Stimulated activated CD8-positive, alpha-beta memory T cell treated with anti-CD3 and anti-CD28 coated beads, Interleukin-7, amount 100 ng/mL, for 4 hours (primary cell): ENCODE measurements around the gene FTSJ3.
A peak's percentile ranks its signal among the peaks of the same experiment; 100 is the strongest.
"Not testable (repeated sequence)": the region's sequence is repeated elsewhere in the genome, so short reads cannot be mapped to it uniquely, and the experiment has no call there.

Source experiments
- DNase-seq, 2 donors: peaks; one replicate each; pipeline ENCODE4 v3.0.0-alpha.2; 2020; ENCODE audit warnings: low read depth in 2 of 2

The FTSJ3 gene, protein sequence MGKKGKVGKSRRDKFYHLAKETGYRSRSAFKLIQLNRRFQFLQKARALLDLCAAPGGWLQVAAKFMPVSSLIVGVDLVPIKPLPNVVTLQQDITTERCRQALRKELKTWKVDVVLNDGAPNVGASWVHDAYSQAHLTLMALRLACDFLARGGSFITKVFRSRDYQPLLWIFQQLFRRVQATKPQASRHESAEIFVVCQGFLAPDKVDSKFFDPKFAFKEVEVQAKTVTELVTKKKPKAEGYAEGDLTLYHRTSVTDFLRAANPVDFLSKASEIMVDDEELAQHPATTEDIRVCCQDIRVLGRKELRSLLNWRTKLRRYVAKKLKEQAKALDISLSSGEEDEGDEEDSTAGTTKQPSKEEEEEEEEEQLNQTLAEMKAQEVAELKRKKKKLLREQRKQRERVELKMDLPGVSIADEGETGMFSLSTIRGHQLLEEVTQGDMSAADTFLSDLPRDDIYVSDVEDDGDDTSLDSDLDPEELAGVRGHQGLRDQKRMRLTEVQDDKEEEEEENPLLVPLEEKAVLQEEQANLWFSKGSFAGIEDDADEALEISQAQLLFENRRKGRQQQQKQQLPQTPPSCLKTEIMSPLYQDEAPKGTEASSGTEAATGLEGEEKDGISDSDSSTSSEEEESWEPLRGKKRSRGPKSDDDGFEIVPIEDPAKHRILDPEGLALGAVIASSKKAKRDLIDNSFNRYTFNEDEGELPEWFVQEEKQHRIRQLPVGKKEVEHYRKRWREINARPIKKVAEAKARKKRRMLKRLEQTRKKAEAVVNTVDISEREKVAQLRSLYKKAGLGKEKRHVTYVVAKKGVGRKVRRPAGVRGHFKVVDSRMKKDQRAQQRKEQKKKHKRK

DNA sequence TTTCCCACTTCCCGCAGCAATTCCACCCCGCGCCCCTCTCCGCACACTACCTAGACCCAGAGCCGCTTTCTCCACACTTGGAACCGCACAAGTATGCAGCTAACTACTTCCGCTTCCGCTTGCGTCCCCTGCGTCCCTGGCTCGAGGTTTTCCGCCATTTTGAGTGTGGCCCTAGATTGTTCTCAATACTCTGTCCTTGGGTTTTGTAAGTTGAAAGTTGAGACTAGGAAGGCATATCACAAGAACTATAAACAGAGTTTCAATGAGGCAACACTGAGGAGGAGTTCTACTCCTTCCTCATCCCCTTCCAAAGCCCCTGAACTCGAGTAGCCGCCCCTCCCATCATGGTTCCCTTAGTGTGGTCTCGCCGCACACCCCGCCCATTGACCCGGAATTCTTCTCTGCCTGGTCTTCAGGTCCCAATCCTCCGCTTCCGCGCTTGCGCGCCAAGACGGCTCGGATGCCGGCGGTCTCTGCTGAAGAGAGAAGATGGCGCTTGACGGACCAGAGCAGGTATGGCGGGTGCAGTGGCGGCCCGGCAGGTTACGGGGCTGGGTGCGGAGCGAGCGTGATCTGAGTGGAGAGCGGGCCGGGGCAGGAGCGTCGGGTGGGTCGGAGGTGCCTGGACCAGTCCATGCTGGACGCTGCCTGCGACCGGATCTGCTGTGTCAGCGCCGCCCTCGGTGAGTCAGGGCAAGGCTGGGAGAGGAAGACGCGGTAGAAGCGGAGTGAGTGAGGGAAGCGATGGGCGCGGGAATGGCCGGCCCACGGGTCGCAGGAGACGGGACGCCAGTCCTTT is at the start of gene FTSJ3, which contains the start of gene PSMC5:
Gene FTSJ3 (minus strand): TSS at position 662 of the 799 bp plus-strand sequence. CDS start 761 bp downstream, outside the sequence.
Gene PSMC5 (plus strand): TSS at position 430 of the 799 bp plus-strand sequence. CDS start 60 bp downstream, at position 490.
- peak; percentile 93 to 95 for DNase-seq

- DNase-seq: not testable (repeated sequence)
Measured at GRCh38 chr17:63874693-63875092, 47.2 kb upstream of the FTSJ3 start.

GRCh38 chr17:63874061-63874626 is 46.7 kb upstream of the FTSJ3 start:
- not testable (repeated sequence) for DNase-seq

GRCh38 chr17:63873577-63873976 is 46.1 kb upstream of the FTSJ3 start, which contains the start of gene CSH2:
Gene CSH2, minus strand, starts transcription at chr17:63873677. Its CDS starts 63 bp downstream, at chr17:63873614.
- not testable (repeated sequence) for DNase-seq

DNA sequence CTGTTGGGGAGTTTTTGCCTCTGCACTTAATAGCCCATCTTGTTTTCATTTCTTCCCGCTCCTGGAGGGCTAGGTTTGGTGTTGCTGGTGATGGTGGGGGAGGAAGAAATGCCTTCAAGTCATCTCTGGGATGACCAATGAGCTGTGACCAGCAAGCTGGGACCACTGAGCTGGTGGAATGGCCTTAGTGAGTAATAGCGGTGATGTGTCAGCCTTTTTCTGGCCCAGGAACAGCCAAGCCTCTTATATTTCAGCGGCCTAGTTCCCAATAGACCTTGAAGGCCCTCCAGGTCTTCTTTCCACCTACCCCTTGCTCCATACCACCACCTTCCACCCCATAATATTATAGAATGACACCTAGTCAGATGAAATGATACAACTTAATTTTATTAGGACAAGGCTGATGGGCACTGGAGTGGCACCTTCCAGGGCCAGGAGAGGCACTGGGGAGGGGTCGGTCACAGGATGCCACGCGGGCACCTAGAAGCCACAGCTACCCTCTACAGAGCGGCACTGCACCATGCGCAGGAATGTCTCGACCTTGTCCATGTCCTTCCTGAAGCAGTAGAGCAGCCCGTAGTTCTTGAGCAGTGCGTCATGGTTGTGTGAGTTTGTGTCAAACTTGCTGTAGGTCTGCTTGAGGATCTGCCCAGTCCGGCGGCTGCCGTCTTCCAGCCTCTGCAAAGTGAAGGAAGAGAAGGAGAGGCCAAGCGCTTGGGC is 44.3 kb upstream of the FTSJ3 start:
- DNase-seq: not testable (repeated sequence)

DNA sequence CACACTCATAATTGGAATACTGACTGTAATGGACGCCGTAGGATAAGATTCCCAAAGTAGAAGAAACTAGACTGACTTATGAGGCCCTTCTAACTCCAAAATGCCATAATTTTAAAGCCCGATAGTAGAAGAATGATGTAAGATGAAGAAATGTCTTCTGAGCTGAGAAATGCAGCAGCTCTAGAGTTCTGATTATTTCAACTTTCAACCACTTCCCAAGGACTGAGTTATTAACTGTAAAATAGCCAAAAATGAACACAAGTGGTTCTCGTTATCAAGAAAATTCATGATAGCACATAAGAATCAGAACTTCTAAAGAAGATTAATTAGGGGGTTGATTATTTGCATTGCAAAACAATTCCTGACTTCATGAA is 42.8 kb upstream of the FTSJ3 start:
- DNase-seq: not testable (repeated sequence)

GRCh38 chr17:63869491-63870291 is 42.2 kb upstream of the FTSJ3 start:
- not testable (repeated sequence) for DNase-seq

- DNase-seq: not testable (repeated sequence)
Measured at GRCh38 chr17:63866625-63867024, 39.2 kb upstream of the FTSJ3 start.

- DNase-seq: no peak
Measured at GRCh38 chr17:63859257-63859656, 31.8 kb upstream of the FTSJ3 start.

DNA sequence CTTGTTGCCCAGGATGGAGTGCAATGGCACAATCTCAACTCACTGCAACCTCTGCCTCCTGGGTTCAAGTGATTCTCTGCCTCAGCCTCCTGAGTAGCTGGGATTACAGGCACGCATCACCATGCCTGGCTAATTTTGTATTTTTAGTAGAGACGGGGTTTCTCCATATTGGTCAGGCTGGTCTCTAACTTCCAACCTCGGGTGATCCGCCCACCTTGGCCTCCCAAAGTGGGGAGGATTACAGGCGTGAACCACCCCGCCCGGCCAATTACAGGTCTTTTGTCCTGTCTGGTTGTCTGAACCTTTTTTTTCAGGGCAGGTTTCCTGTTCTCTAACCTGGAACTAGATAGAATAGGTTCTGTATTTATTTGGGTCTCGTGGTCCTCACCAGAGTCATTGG is 29.0 kb upstream of the FTSJ3 start:
- not testable (repeated sequence) for DNase-seq

DNA sequence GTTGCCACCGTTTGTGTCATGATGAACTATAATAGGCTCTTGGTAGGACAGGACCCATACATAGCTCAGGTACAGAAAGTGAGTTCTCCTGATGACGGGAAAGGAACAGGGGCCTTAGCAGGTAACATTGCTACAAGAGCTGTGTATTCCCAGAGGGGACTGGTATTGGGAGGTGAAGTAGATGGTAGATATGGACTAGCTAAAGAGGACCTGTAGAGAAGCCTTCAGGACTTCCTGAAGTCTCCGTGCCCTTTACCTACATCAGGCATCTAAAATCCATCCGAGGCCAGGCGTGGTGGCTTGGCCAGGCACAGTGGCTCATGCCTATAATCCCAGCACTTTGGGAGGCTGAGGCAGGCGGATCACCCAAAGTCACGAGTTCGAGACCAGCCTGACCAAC is 27.7 kb upstream of the FTSJ3 start:
- no peak for DNase-seq

GRCh38 chr17:63854709-63855108 is 27.2 kb upstream of the FTSJ3 start:
- DNase-seq: no peak

DNA sequence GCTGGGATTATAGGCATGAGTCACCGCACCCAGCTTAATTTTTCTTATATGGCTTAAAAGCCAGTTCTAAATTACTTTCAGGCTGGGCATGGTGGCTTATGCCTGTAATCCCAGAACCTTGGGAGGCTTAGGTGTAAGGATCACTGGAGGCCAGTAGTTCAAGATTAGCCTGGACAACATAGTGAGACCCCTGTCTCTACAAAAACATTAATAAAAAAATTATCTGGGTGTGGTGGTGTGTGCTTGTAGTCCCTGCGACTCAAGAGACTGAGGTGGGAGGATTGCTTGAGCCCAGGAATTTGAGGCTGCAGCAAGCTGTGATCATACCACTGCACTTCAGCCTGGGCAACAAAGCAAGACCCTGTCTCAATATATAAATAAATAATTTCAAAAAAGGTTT is 25.8 kb upstream of the FTSJ3 start:
- no peak for DNase-seq

DNA sequence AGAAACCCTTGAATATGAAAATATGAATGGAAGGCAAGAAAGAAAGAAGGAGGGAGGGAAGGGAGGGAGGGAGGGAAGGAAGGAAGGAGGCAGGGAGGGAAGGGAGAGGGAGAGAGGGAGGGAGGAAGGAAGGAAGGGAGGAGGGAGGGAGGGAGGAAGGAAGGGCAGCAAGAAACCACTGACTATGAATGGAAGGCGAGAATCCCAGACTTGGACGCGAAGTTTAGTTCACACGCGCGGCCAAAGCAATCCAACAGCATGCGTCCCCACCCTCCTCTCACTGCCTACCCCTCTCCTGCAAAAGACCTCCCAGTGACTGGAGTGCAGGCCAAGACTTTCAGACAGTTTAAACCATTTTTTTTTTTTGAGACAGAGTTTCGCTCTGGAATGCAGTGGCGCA is 22.9 kb upstream of the FTSJ3 start:
- no peak for DNase-seq

DNA sequence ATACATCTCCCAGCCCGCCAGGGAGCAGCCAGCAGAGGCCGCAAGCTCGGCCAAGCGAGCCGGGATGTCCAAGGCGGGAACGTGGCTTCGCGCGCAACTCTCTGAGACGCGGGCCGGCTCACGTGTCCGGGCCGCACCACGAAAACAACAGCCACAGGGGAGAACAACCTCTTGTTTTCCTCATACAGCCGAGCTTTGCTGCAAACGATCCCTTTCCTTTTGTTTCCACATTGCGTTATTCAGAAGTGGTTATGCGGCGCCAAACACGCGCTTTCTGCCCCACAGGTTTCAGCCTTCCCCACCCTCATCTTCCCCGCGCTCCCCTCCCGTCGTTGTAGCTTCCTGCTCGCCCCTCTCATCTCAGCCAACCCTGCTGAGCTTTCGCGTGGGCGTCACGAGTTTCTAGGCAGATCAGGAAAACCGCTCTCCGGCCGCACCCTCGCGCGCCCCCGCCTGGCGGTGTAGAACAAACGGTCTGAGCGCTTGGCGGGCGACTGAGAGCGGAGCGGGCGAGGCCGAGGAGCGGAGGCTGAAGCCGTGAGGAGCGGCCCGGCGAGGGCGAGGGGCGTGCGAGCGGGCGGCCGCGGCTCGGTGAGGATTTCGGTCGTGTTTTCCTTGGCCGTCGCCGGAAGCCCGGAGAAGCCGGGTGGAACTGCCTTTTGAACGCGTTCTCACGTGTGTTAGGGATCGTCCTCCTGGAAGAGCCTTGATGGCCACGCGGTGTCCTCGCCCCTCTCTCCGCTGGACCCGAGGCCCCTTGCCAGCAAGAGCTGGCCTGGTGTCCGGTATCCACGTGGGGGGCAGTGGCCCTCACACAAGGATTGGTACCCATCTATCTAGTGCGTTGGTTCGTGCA is 21.6 kb upstream of the FTSJ3 start:
- peak; percentile 90 to 92 for DNase-seq

GRCh38 chr17:63847525-63848249 is 20.2 kb upstream of the FTSJ3 start:
- DNase-seq: no peak

DNA sequence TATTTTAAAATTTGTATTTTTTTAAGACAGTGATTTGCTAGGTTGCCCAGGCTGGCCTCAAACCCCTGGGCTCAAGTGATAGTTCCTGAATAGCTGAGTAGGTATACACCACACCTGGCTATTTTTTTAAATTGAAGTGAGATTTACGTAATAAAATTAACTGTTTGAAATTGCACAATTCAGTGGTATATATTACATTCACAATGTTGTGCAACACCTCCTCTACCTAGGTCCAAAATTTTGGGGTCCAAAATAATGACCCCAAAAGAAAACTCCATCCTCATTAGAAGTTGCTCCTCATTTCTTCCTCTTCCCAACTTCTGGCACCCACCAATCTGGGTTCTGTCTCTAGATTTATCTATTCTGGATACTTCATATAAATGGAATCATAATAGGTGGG is 18.0 kb upstream of the FTSJ3 start:
- no peak for DNase-seq
